NOMO-1 treated with dmso at 0.1 percent for 144 hours (cell line): ENCODE results near the gene MAML1.

Experiments used
- DNase-seq: peaks from one replicate; lab custom pipeline; 2025; ENCODE audit not compliant: unreplicated experiment; lab: John Stamatoyannopoulos, UW

MAML1 gene

GRCh38 chr5:179792612-179793467 lies 60.2 kb downstream of the MAML1 start:
- peak; percentile 18 for DNase-seq

DNA sequence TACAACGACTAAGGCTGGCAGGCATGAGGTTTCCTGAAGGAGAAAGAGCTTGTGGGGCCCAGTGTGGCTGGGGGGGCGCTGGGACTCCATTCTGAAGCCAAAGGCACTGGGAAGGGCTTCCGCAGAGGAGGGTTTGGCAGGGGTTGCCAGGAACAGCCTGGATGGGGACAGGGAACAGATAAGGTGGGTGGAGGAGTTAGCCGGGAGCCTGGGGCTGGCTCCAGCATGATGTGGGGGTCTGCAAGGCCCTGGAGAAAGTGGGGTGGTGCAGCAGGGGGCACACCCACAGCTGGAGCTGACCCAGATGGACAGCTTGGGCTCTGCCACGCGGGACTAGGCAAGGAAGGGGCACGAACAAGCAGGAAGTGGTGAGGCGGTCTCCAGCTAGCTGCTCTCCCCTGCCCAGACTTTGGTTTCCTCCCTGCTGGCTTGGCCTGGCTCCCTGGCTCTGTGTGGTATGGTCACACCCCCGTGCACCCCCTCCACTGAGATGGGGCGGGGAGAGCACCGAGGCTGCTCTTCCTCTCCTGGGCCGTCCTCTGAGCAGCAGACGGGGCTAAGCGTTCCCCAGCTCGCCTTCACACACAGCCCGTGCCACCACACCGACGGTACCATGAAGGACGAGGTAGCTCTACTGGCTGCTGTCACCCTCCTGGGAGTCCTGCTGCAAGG lies 61.0 kb downstream of the MAML1 start, which contains the start of gene LTC4S:
LTC4S (plus strand) TSS at position 519 of the 672 bp plus-strand sequence; CDS start at position 614, 95 bp downstream.
- DNase-seq = peak; percentile 90

DNA sequence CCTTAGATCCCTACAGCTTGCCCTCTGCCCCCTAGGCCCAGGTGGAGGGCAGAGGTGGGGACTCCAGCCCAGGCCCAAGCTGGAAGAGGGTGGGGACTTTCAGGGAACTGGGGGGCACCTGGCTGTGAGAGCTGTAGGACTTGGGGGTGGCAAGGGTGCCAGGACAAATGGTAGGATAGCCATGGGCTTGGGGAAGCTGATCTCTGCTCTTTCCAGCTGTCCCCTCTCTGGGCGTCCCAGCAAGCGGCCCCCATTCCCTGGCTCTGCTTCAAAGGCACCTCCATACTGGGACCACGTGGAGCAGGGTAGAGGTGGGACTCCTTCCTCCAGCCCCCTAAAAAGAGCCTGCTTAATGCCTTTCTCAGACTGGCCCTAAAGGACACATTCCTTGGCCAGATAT lies 61.5 kb downstream of the MAML1 start:
- no peak for DNase-seq

GRCh38 chr5:179794575-179794974 lies 62.0 kb downstream of the MAML1 start:
- DNase-seq = no peak

- DNase-seq = no peak
Observed at GRCh38 chr5:179795049-179795862, 62.6 kb downstream of the MAML1 start.

GRCh38 chr5:179795863-179796833 lies 63.5 kb downstream of the MAML1 start:
- DNase-seq = peak; percentile 85

DNA sequence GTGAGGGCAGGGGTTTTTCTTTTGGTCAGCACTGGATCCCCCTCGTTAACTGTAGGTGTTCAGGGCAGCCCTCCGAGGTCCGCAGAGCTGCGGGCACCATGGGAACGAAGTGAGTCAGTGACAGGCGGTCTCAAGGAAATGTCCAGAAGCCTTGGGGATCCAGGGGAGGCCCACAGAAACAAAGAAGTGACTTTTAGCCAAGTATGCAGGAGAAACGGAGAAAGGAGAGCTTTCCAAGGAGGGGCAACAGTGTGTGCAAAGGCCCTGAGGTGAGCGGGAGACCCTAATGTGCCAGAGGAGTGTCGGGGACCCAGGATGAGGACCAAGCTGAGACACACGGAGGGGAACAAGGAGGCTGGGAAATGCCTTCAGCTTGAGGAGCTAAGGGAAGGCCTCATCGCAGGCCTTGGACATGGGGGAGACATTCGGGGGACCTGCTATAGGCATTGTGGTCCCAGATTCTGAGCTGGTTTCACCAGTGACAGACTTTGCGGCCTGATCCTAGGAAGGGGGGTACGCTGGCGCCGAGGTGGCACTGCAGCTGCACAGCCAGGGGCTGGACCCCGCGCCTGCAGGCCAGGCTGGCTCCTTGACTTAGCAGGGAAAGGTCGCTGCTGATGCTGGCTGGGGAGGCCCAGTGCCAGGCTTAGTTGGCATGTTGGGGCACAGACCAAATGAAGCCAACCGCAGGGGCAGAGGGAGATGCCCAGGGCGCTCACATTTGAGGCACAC lies 64.4 kb downstream of the MAML1 start:
- no peak for DNase-seq

DNA sequence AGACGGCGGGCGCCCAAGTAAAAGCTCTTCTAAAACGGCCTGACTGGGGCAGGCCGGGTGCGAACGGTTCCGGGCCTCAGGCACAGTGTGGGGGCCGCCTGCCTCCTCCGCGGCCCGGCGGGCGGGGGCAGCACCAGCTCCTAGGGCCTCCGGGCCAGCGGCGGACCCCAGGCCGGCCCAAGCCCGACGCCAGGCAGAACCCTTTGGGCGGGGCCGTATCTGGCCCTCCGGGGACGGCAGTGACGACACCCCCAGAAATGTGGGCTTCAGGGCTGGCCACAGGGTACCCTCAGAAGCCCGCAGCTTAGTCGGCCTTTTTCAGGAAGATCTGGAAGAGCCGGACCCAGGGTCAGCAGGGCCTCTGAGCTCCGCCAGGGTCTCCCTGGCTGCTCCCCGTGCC lies 65.1 kb downstream of the MAML1 start:
- no peak for DNase-seq

DNA sequence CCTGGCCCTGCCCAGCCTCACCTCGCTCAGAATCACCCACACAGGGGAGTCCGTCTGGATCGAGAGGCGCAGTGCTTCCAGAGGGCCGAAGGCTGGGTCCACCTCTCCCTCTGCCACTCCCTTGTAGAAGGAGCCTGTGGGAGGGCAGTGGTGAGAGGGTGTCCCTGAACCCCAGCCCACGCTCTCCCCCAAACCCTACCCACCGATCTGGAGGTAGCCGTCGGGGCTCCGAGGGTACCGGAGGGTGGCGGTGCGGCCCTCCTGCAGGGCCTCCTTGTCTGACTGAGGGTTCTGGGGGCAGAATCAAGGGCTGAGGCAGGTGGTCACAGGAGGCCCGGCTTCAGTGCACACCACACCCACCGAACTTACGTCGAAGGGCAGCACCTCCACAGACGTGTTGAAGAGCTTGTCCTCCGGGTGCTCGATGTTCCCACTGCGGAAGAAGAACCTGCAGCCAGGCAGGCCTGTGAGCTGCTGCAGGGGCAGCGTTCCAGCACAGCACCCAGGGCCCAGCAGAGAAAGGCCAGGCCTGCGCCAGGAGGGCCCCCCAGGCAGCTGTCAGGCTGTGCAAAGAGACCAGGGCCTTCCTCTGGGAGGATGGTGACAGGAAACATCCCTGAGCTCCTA lies 65.6 kb downstream of the MAML1 start:
- no peak for DNase-seq

GRCh38 chr5:179798771-179799643 lies 66.4 kb downstream of the MAML1 start:
- DNase-seq = no peak

- no peak for DNase-seq
Observed at GRCh38 chr5:179799644-179799973, 67.0 kb downstream of the MAML1 start.

DNA sequence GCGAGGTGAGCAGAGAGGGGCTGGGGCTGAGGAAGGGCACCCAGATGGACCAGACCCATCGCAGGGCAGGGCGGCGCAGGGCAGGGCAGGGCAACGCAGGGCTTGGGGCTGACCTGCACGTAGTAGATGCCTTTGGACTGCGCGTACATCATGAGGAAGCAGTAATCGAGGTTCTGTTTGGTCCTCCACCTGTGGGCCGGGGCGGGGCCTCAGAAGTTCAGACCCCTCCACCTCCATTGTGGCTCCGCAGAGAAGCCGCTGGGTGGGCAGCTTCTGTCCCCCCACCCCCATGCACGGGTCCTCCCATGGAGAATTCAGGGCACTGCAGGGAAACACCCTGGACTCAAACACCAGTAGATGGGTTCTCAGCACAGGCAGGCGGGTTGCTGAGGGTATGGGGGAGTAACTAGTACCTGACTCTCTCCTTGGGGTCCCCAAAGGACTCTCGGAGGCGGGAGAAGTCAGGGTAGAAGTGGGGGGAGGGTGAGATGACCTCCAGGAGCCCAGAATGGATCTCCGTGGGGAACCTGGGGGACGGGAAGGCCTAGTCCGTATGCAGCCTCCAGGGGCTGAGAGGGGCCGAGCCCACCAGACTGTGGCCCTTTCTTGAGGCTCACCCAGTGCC lies 67.6 kb downstream of the MAML1 start:
- no peak for DNase-seq

- DNase-seq = no peak
Observed at GRCh38 chr5:179800696-179801201, 68.1 kb downstream of the MAML1 start.

DNA sequence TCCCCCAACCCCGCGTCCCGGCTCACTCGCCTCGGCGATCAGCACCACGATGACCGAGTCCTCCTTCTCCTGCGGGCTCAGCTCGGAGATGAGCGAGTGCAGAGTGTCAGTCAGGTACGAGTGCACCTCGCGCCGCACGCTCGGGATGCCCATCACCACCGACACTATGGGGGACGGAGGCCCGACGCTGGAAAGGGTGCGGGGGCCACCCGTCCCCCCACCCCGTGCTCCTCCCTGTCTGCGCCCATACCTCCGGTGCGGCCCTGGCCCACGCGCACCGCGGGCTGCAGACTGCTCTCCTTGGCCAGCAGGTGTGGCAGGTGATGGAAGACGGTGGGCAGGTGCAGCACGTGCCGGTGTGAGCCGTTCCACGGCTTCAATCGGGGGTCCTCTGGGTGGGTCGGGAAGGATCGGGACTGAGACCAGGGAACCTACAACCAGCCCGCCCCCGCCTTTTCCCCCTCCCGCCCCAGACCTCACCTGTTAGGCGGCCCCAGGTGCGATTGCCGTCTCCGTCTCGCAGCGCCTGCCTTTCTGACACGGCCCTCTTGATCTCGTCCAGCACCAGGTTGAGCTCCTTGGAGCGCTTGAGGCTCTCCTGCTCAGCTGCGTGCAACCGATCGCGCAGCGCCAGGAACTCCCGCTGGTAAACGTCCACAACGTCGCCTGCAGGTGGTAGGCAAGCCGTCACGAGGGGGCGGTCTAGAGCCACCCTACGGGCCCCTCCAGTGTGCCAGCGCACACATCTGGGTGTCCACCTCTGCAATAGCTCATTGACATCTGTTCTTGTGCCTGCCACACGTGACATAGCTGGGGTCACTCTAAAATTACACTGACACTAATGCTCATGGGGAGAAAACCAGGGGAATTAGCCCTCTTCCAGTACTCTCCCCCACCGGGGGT lies 68.9 kb downstream of the MAML1 start:
- DNase-seq = peak; percentile 61

GRCh38 chr5:179802207-179802883 lies 69.7 kb downstream of the MAML1 start:
- no peak for DNase-seq

DNA sequence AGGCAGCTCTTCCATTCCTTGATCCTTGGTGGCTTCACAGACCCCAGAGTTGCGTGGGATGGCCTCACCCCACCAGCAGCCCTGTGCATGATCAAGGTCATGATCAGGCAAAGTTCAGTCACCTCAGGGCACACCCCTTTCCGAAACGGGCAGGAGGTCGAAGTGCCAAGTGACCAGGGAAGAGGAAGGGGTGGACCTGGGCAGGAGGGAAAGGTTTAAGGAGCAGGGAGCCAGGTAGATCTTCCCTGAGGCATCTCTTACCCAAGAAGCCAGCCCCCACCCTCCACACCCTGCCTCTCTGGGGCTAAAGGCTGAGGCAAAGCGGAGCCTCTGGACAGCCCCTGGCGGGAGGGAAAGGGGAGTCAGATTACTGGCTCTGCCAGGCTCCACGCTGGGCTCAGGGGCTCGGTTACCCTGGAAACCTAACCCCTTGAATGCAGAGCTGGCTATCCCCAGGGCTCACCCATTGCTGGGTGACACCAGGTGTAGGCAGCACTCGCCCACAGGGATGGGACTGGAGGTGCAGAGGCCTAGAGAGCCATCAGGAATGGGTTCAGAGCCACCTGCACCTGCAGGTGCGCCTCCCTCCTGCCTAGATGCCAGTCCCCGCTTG lies 70.4 kb downstream of the MAML1 start:
- DNase-seq = no peak
